NCI-H1092 (cell line): ENCODE results near the gene PNMA1.

Source experiments
- DNase-seq: peaks from one replicate; lab custom pipeline; 2025; lab: John Stamatoyannopoulos, UW

The PNMA1 gene

GRCh38 chr14:73713803-73714655 is at the start of gene PNMA1:
TSS of gene PNMA1 (minus strand) at chr14:73714384. CDS start at chr14:73713639, 745 bp downstream.
- peak; percentile 85 for DNase-seq

GRCh38 chr14:73763396-73763795 is 49.2 kb upstream of the PNMA1 start:
- DNase-seq: no peak

- no peak for DNase-seq
These were observed 48.2 kb upstream of the PNMA1 start for GRCh38 chr14:73762375-73762822.

GRCh38 chr14:73761618-73762355 is 47.6 kb upstream of the PNMA1 start:
- DNase-seq: no peak

- DNase-seq: no peak
These were observed 46.7 kb upstream of the PNMA1 start for GRCh38 chr14:73760598-73761586.

GRCh38 chr14:73759714-73760597 is 45.8 kb upstream of the PNMA1 start:
- peak; percentile 80 for DNase-seq

GRCh38 chr14:73759183-73759713 is 45.1 kb upstream of the PNMA1 start:
- DNase-seq: peak; percentile 13

- peak; percentile 23 for DNase-seq
These were observed 44.4 kb upstream of the PNMA1 start for GRCh38 chr14:73758392-73759182.

- no peak for DNase-seq
These were observed 43.8 kb upstream of the PNMA1 start for GRCh38 chr14:73757876-73758391.

GRCh38 chr14:73757381-73757780 is 43.2 kb upstream of the PNMA1 start:
- DNase-seq: no peak

GRCh38 chr14:73755434-73756014 is 41.3 kb upstream of the PNMA1 start:
- DNase-seq: no peak

GRCh38 chr14:73754911-73755360 is 40.8 kb upstream of the PNMA1 start:
- no peak for DNase-seq

- no peak for DNase-seq
These were observed 40.0 kb upstream of the PNMA1 start for GRCh38 chr14:73753887-73754795.

- no peak for DNase-seq
These were observed 39.1 kb upstream of the PNMA1 start for GRCh38 chr14:73753124-73753886.

GRCh38 chr14:73752297-73752992 is 38.3 kb upstream of the PNMA1 start:
- peak; percentile 12 for DNase-seq

- DNase-seq: no peak
These were observed 37.0 kb upstream of the PNMA1 start for GRCh38 chr14:73751157-73751691.
